Loucy (cell line): ENCODE measurements around the gene PTPRN2.

Experiments
- H2AFZ ChIP-seq: fragments of 200-600 bp; sonication (generic); 2 replicates; pipeline ENCODE4 v1.6.0; 2016; ENCODE audit warnings: antibody characterized with exemption, mild to moderate bottlenecking, low read length, moderate library complexity
- H3F3A ChIP-seq: fragments of 200-600 bp; 2 replicates; pipeline ENCODE4 v1.6.0; 2016; ENCODE audit warnings: antibody characterized with exemption, low read depth, mild to moderate bottlenecking
- H3K27me3 ChIP-seq: fragments of 200-600 bp; sonication (generic); 2 replicates; pipeline ENCODE4 v1.6.1; 2014; ENCODE audit warnings: low read length, mild to moderate bottlenecking; ENCODE audit not compliant: insufficient read depth, poor library complexity, severe bottlenecking
- H3K36me3 ChIP-seq: fragments of 200-600 bp; sonication (generic); 2 replicates; pipeline ENCODE4 v1.6.1; 2016; ENCODE audit warnings: low read length; ENCODE audit not compliant: insufficient read depth
- H3K4me1 ChIP-seq: fragments of 200-600 bp; sonication (generic); 2 replicates; pipeline ENCODE4 v1.5.1; 2014; ENCODE audit warnings: low read length, mild to moderate bottlenecking; ENCODE audit not compliant: insufficient read depth, poor library complexity, severe bottlenecking
- H3K4me2 ChIP-seq: fragments of 200-600 bp; sonication (generic); 2 replicates; pipeline ENCODE4 v1.6.0; 2014; ENCODE audit warnings: antibody characterized with exemption, low read length, low read depth, mild to moderate bottlenecking; ENCODE audit not compliant: poor library complexity, severe bottlenecking
- H3K4me3 ChIP-seq: fragments of 200-600 bp; sonication (generic); 2 replicates; pipeline ENCODE4 v1.5.1; 2014; ENCODE audit warnings: low read length, mild to moderate bottlenecking, mixed read lengths; ENCODE audit not compliant: poor library complexity, severe bottlenecking
- H3K79me2 ChIP-seq: fragments of 200-600 bp; sonication (generic); 2 replicates; pipeline ENCODE4 v1.6.1; 2014; ENCODE audit warnings: low read length; ENCODE audit not compliant: insufficient read depth
- H3K9ac ChIP-seq: fragments of 200-600 bp; sonication (generic); 2 replicates; pipeline ENCODE4 v1.6.0; 2014; ENCODE audit warnings: mild to moderate bottlenecking, low read depth, low read length, moderate library complexity; ENCODE audit not compliant: poor library complexity, severe bottlenecking
- H3K9me2 ChIP-seq: fragments of 200-600 bp; sonication (generic); replicated peaks from 2 replicates; pipeline ENCODE4 v1.6.1; 2016; ENCODE audit warnings: low read depth, low read length, mixed read lengths
- H3K9me3 ChIP-seq: fragments of 200-600 bp; sonication (generic); 2 replicates; pipeline ENCODE4 v1.6.1; 2014; ENCODE audit warnings: mild to moderate bottlenecking, antibody characterized with exemption, low read length, low read depth; ENCODE audit not compliant: insufficient read depth
- H4K20me1 ChIP-seq: fragments of 200-600 bp; sonication (generic); 2 replicates; pipeline ENCODE4 v1.6.0; 2014; ENCODE audit warnings: antibody characterized with exemption, low read length, mild to moderate bottlenecking; ENCODE audit not compliant: insufficient read depth, poor library complexity, severe bottlenecking
- EZH2phosphoT487 ChIP-seq: fragments of 200-600 bp; IDR thresholded peaks from 2 replicates; pipeline ENCODE4 v1.6.1; 2018; ENCODE audit warnings: antibody characterized with exemption, mild to moderate bottlenecking, moderate library complexity, borderline replicate concordance
- TF ChIP-seq, protein P1 (sequence below): fragments of 200-600 bp; sonication (generic); conservative IDR thresholded peaks from 2 replicates; pipeline ENCODE4 v1.5.1; 2014; ENCODE audit warnings: mild to moderate bottlenecking, antibody characterized with exemption, low read length

Gene PTPRN2

DNA sequence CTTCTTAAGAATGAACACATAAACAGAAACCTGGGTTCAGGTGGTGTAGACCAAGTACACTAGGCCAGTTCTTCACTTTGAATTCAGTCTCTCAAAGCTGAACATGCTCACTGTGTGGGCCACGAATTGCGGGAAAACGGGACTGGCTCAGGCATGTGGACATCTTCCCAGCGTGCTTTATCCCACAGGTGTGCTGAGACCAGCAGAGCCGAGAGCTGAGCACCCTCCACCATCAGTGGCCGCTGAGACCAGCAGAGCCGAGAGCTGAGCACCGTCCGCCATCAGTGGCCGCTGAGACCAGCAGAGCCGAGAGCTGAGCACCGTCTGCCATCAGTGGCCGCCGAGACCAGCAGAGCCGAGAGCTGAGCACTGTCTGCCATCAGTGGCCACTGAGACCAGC lies 985.5 kb downstream of the PTPRN2 start:
- H2AFZ ChIP-seq: no peak overlapping the region
- no peak overlapping the region for H3K9ac ChIP-seq
- no peaks in the 10 kb centered on the region; the same call in 1 of the 2 replicates for H3K9me3 ChIP-seq
- H3K4me2 ChIP-seq: no peak overlapping the region
- no peaks in the 10 kb centered on the region for H3F3A ChIP-seq
- no peaks in the 10 kb centered on the region for H3K9me2 ChIP-seq
- TF ChIP-seq EZH2phosphoT487: no peak
- TF ChIP-seq, protein P1, sequence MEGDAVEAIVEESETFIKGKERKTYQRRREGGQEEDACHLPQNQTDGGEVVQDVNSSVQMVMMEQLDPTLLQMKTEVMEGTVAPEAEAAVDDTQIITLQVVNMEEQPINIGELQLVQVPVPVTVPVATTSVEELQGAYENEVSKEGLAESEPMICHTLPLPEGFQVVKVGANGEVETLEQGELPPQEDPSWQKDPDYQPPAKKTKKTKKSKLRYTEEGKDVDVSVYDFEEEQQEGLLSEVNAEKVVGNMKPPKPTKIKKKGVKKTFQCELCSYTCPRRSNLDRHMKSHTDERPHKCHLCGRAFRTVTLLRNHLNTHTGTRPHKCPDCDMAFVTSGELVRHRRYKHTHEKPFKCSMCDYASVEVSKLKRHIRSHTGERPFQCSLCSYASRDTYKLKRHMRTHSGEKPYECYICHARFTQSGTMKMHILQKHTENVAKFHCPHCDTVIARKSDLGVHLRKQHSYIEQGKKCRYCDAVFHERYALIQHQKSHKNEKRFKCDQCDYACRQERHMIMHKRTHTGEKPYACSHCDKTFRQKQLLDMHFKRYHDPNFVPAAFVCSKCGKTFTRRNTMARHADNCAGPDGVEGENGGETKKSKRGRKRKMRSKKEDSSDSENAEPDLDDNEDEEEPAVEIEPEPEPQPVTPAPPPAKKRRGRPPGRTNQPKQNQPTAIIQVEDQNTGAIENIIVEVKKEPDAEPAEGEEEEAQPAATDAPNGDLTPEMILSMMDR: no peak
- no peaks in the 10 kb centered on the region for H4K20me1 ChIP-seq
- no peak overlapping the region for H3K4me3 ChIP-seq
- no peaks in the 10 kb centered on the region; the same call in 1 of the 2 replicates for H3K36me3 ChIP-seq
- H3K27me3 ChIP-seq: no peaks in the 10 kb centered on the region
- no peaks in the 10 kb centered on the region for H3K79me2 ChIP-seq
- no peaks in the 10 kb centered on the region for H3K4me1 ChIP-seq

DNA sequence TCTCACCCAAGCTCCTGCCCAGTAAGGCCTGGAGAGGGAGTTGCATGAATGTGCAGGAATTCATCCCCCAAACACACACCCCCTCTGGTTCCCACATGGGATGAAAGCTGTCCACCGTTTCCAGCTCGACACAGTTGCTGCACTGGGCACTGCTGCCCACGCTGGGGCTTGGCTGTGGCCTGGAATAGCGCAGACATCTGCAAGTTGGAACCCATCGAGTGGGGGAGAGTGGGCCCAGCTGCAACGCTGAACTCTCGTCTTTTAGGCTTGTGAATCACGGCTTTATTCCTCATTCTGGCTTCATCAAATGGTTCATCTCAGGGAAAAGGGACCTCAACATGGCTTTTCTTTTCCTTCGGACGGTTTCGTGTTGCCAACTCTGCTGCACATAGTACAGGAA lies 986.1 kb downstream of the PTPRN2 start:
- Histone ChIP-seq H3K4me1 (no peaks in the 10 kb centered on the region), H3K4me2 (no peak overlapping the region), H3K27me3 (no peaks in the 10 kb centered on the region), H4K20me1 (no peaks in the 10 kb centered on the region), H3K4me3 (no peak overlapping the region), H2AFZ (no peak overlapping the region), H3K9me3 (no peaks in the 10 kb centered on the region; the same call in 1 of the 2 replicates), H3K9ac (no peak overlapping the region), H3K79me2 (no peaks in the 10 kb centered on the region), H3K36me3 (no peaks in the 10 kb centered on the region; the same call in 1 of the 2 replicates), H3K9me2 (no peaks in the 10 kb centered on the region), H3F3A (no peaks in the 10 kb centered on the region)
- TF ChIP-seq EZH2phosphoT487: no peak

DNA sequence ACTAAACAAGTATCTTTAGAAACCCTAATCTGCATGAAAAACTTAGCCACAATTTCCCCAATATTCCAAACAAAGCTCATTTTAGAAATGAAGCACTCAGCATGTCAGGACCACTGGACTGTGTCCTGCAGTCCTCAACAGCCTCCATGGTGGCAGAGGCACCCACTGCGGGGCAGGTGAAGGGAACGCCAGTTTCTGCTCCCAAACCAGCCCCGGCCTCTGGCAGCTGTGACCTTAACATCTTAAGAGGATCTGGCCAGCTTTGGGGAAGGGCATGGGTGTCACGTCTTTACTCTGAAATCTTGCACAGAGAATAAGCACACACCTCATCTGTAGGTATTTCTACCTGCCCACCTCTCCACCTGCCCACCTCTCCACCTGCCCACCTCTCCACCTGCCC lies 988.1 kb downstream of the PTPRN2 start:
- Histone ChIP-seq H3K9me3 (no peaks in the 10 kb centered on the region), H3K36me3 (no peaks in the 10 kb centered on the region; the same call in 1 of the 2 replicates), H3K4me1 (no peaks in the 10 kb centered on the region), H3F3A (no peaks in the 10 kb centered on the region), H3K9me2 (no peaks in the 10 kb centered on the region), H4K20me1 (no peaks in the 10 kb centered on the region), H3K79me2 (no peaks in the 10 kb centered on the region), H3K4me2 (no peak overlapping the region), H3K4me3 (no peak overlapping the region), H2AFZ (no peak overlapping the region), H3K27me3 (no peaks in the 10 kb centered on the region), H3K9ac (no peak overlapping the region)
- no peak for TF ChIP-seq EZH2phosphoT487
- TF ChIP-seq, protein P1: no peak

DNA sequence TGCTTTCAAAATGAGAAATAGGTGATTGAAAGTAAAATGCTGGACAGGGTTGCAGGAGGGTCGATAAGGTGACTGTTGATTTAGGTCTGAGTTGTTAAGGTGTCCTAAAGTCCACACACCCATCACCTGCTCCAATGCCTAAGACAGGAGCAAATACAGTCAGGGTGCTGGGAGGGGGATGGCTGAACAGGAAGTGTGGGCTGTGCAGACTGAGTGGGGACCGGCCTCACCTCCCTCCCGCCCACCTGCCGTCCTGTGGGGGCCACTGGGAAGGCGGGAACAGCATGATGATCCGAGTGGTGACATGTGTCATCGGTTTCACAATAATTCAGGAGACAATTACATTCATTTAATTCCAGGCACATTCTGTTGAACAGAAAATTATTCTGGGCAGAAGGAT lies 990.1 kb downstream of the PTPRN2 start:
- Histone ChIP-seq H3K9ac (no peak overlapping the region), H3F3A (no peaks in the 10 kb centered on the region), H4K20me1 (no peaks in the 10 kb centered on the region), H3K4me2 (no peak overlapping the region), H3K9me2 (no peaks in the 10 kb centered on the region), H3K9me3 (no peaks in the 10 kb centered on the region; the same call in 1 of the 2 replicates), H3K27me3 (no peaks in the 10 kb centered on the region), H3K79me2 (no peaks in the 10 kb centered on the region), H2AFZ (no peak overlapping the region), H3K4me1 (no peaks in the 10 kb centered on the region), H3K36me3 (no peaks in the 10 kb centered on the region; the same call in 1 of the 2 replicates), H3K4me3 (no peak overlapping the region)
- TF ChIP-seq, protein P1: no peak
- TF ChIP-seq EZH2phosphoT487: no peak
